Right lobe of liver (tissue), 6 donors: ENCODE results near the gene SPDYE2B. TPM values are rescaled to one million over a fixed set of nuclear protein-coding genes. Genes with fewer than 3 reads are reported as not detected.
A peak's percentile ranks its signal among the peaks of the same experiment; 100 is the strongest.
"Not testable (repeated sequence)": the region's sequence is repeated elsewhere in the genome, so short reads cannot be mapped to it uniquely, and the experiment has no call there.

Experiments
- ATAC-seq, 4 donors: fragments of 200-7000 bp; cut with Tn5 transposase; one replicate each; pipeline ENCODE4 v1.9.1; 2020; ENCODE audit warnings: mild to moderate bottlenecking in 4 of 4, moderate library complexity in 4 of 4
- DNase-seq, 3 donors: peaks; one replicate each; pipeline ENCODE4 v3.0.0-alpha.2; 2020
- H3K27ac ChIP-seq, 3 donors: fragments of 200-600 bp; one replicate each; pipeline ENCODE4 v1.8.0; 2022
- H3K27me3 ChIP-seq, 2 donors: fragments of 200-600 bp; one replicate each; pipeline ENCODE4 v1.8.0; 2022
- H3K36me3 ChIP-seq, 4 donors: fragments of 200-600 bp; sonication (generic) in 1 of 4; one replicate each; pipeline versions ENCODE4 v1.5.1 to v1.8.0; 2017 to 2022; ENCODE audit warnings: control low read depth in 1 of 4
- H3K4me1 ChIP-seq, 4 donors: fragments of 200-600 bp; sonication (generic) in 1 of 4; one replicate each; pipeline versions ENCODE4 v1.5.1 to v1.8.0; 2017 to 2022; ENCODE audit warnings: control low read depth in 1 of 4
- H3K4me3 ChIP-seq, 3 donors: fragments of 200-600 bp; one replicate each; pipeline ENCODE4 v1.8.0; 2022
- H3K9me3 ChIP-seq, 4 donors: fragments of 200-600 bp; sonication (generic) in 1 of 4; one replicate each; pipeline versions ENCODE4 v1.5.1 to v1.8.0; 2017 to 2022; ENCODE audit warnings: control low read depth in 1 of 4
- WGBS: methylation state at CpG from one replicate; pipeline ENCODE4 v1.1.6; 2018; ENCODE audit warnings: low coverage, low lambda C conversion rate; ENCODE audit not compliant: insufficient coverage; ENCODE audit errors: missing lambda C conversion rate; 5-methylcytosine and 5-hydroxymethylcytosine counted together
- intact Hi-C, 2 donors: fragments of 100-400 bp; cut with DNase I; formaldehyde crosslinking; loops; one replicate each; pipeline versions ENCODE4 v1.11.2 to v1.14.1; 2022
- long read RNA-seq: library from polyadenylated mRNA; unstranded; transcript quantifications from one replicate; pipeline ENCODE4 v2.0.0, GENCODE V29; 2019
- total RNA-seq, 6 experiments: library from RNA; depleted of rRNA in 2 of 6; stranded (reverse); fragments of >200 nt in 2 of 6; fragmentation: NEBNext Ultra II Directional in 3 of 6; extraction: Animal tissue kit (Norgen Biotek cat#: 25700) in 3 of 6; gene quantifications; one replicate each; pipeline versions ENCODE4 v1.1.0 to v1.2.4, GENCODE V29; 2016 to 2023
- donor health status: DM: no; HTN: yes; CAD: no.
- donor health status: DM: no; HTN: no; CAD: no.
- donor health status: DM: no; HTN: no; CAD: no.
- donor health status: DM: no; HTN: yes; CAD: no.
- donor health status: DM: no; HTN: yes; CAD: no.

Gene SPDYE2B
- total RNA-seq: not detected
- long read RNA-seq: 0 reads

DNA sequence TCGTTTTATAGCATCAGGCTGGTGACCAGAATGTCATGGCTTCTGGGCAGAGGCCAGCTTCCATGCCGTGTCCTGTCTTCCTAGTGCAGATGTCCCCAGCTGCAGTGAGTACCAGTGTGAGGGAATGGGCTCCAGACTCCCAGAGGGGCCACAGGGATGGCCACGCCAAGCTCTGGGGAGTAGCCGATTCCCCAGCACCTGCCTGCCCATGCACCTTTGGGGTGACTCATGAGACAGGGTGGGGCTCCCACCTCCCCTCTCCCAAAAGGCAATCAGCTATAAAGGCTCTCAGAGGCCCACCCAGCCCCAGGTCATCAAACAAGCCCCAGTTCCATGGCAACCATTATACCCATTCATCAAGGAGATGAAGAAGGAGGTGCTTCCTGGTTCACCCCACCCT lies at the start of gene SPDYE2B:
SPDYE2B (plus strand) TSS at position 396 of the 400 bp plus-strand sequence. CDS start 2,030 bp downstream, outside the sequence.
- intact Hi-C loops, H3K9me3 ChIP-seq, DNase-seq, H3K4me1 ChIP-seq, H3K27ac ChIP-seq, H3K36me3 ChIP-seq, H3K4me3 ChIP-seq, H3K27me3 ChIP-seq: not testable (repeated sequence)
- no CpG with 5 or more reads among the region's 4 CpGs for WGBS
- peak in 2 of 4 donors; percentile 40 to 60 for ATAC-seq

DNA sequence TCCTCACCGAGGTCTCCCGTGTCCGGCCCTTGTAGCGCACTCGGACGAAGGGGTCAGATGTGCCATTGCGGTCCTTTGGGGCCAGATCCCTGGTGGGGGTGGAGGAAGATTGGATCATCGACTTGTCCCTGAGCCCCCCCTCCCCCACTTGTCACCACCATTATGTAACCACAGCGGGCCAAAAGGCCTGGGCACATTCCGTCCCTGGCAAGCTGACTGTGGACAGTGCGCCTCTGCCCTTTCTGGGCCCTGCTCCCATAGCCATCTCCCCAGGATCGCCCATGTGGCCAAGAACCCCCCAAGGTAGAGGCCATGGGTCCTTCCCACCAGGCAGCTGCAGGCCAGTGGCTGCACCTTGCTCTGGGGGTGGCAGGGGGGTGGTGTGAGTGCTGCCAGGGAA lies 47.8 kb upstream of the SPDYE2B start:
- H3K4me3 ChIP-seq, H3K4me1 ChIP-seq, intact Hi-C loops, H3K27me3 ChIP-seq, H3K36me3 ChIP-seq, H3K9me3 ChIP-seq, DNase-seq, H3K27ac ChIP-seq: not testable (repeated sequence)
- no CpG with 5 or more reads among the region's 12 CpGs for WGBS
- peak in 2 of 4 donors; percentile 28 to 47 for ATAC-seq

GRCh38 chr7:102604431-102605145 lies 45.5 kb upstream of the SPDYE2B start:
- no CpG with 5 or more reads among the region's 19 CpGs for WGBS
- peak; percentile 24 to 50 (median 32) for ATAC-seq
- H3K36me3 ChIP-seq, DNase-seq, H3K27me3 ChIP-seq, H3K9me3 ChIP-seq, H3K4me1 ChIP-seq, H3K4me3 ChIP-seq, intact Hi-C loops, H3K27ac ChIP-seq: not testable (repeated sequence)

GRCh38 chr7:102606848-102607247 lies 43.3 kb upstream of the SPDYE2B start:
- H3K4me3 ChIP-seq, H3K36me3 ChIP-seq, H3K9me3 ChIP-seq, H3K27me3 ChIP-seq, intact Hi-C loops, ATAC-seq, DNase-seq, H3K4me1 ChIP-seq, H3K27ac ChIP-seq: not testable (repeated sequence)
- no CpG with 5 or more reads among the region's 5 CpGs for WGBS

GRCh38 chr7:102609734-102610133 lies 40.4 kb upstream of the SPDYE2B start:
- H3K27me3 ChIP-seq, intact Hi-C loops, DNase-seq, H3K27ac ChIP-seq, ATAC-seq, H3K4me1 ChIP-seq, H3K4me3 ChIP-seq, H3K9me3 ChIP-seq, H3K36me3 ChIP-seq: not testable (repeated sequence)
- no CpG with 5 or more reads among the region's 10 CpGs for WGBS

DNA sequence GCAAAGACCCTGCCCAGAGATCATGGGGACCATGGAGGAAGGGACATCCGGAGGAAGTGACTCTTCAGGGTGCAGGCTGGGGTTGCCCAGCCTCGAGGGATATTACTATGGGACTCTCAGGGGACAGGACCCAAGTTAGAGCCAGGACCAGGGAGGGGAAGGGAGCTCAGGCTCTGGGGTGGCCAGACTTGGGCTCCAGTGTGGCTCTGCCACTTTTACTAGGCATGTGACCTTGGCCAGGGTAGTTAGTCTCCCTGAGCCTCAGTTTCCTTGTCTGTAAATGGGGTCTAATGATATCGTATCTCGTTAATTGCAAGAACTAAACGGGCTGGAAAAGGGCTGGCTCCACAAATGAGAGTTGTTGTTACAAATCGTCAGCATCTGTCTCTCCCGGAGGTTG lies 39.7 kb upstream of the SPDYE2B start:
- H3K27ac ChIP-seq, H3K4me1 ChIP-seq, H3K4me3 ChIP-seq, H3K36me3 ChIP-seq, H3K27me3 ChIP-seq, DNase-seq, H3K9me3 ChIP-seq, intact Hi-C loops, ATAC-seq: not testable (repeated sequence)
- WGBS: no CpG with 5 or more reads among the region's 7 CpGs

- DNase-seq, H3K27ac ChIP-seq, intact Hi-C loops, H3K27me3 ChIP-seq, H3K9me3 ChIP-seq, H3K36me3 ChIP-seq, H3K4me1 ChIP-seq, H3K4me3 ChIP-seq: not testable (repeated sequence)
- ATAC-seq: peak; percentile 39 to 50 (median 47)
- WGBS: no CpG with 5 or more reads among the region's 30 CpGs
Measured at GRCh38 chr7:102611013-102611674, 39.0 kb upstream of the SPDYE2B start.

DNA sequence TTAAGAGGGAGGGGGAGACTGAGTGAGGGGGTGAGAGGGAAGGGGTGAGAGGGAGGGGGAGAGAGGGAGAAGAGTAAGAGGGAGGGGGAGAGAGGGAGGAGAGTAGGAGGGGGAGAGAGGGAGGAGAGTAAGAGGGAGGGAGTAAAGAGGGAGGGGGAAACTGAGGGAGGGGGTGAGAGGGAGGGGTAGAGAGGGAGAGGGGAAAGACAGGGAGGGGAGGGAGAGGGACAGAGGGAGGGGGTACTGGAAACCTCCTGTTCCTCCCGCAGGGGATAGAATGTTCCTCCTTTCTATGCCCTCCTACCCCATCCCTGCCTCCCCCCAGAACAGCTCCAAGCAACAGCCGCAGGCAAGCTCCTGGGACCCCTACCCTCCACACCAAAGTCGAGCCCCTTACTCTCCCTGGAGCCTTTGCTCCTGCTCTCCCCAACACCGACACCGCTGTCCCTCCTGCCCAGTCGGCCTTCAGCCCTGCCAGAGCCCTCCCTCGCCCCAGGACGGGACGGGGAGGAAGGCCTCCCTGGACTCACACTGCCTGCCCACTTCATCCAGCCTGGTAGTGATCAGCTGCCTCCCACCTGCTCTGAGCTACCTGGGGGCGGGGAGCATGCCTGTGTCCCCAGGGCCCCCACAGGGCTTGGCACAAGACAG lies 38.3 kb upstream of the SPDYE2B start:
- H3K4me1 ChIP-seq, ATAC-seq, H3K27me3 ChIP-seq, H3K4me3 ChIP-seq, intact Hi-C loops, H3K27ac ChIP-seq, H3K36me3 ChIP-seq, H3K9me3 ChIP-seq: not testable (repeated sequence)
- DNase-seq: peak; percentile 27 to 56 (median 50)
- 37% methylated on average over 4 of the region's 10 CpGs for WGBS

- H3K9me3 ChIP-seq, H3K4me3 ChIP-seq, H3K27ac ChIP-seq, ATAC-seq, H3K36me3 ChIP-seq, H3K4me1 ChIP-seq, intact Hi-C loops, H3K27me3 ChIP-seq: not testable (repeated sequence)
- peak in 1 of 3 donors; percentile 36 for DNase-seq
- no CpG with 5 or more reads among the region's 15 CpGs for WGBS
Measured at GRCh38 chr7:102613575-102614345, 36.4 kb upstream of the SPDYE2B start.

- intact Hi-C loops, H3K4me1 ChIP-seq, H3K27me3 ChIP-seq, H3K36me3 ChIP-seq, H3K27ac ChIP-seq, H3K9me3 ChIP-seq, DNase-seq, H3K4me3 ChIP-seq: not testable (repeated sequence)
- peak in 1 of 4 donors; percentile 11 for ATAC-seq
- WGBS: no CpG with 5 or more reads among the region's 4 CpGs
Measured at GRCh38 chr7:102614346-102614697, 35.8 kb upstream of the SPDYE2B start.

DNA sequence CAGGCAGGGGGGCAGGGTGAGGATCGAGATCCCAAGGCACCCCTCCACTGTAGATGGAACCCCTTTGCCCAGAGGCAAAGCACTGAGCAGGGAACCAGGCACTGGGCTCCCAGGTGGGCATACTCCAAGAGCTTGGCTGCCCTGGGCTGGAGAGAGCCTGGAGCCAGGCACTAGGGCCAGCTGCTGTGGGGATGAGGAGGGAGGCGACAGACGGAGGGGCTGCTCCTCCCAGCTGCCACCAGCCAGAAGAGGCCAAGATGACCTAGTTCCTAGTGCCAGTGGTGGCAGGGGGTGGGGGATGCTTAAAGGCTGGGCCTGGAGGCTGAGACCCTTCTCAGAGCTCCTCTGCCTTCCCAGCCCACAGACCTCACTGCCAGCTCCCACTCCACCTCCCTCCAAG lies 35.2 kb upstream of the SPDYE2B start:
- DNase-seq, H3K4me3 ChIP-seq, H3K27ac ChIP-seq, H3K36me3 ChIP-seq, intact Hi-C loops, H3K27me3 ChIP-seq, ATAC-seq, H3K9me3 ChIP-seq, H3K4me1 ChIP-seq: not testable (repeated sequence)
- no CpG with 5 or more reads among the region's 3 CpGs for WGBS
